GM18861 (cell line): ENCODE results near the gene SRGAP3.

Source experiments
- ATAC-seq: cut with Tn5 transposase; IDR thresholded peaks from one replicate; pipeline ENCODE4 v1.9.1; 2021; ENCODE audit not compliant: unreplicated experiment

Gene SRGAP3

GRCh38 chr3:9180764-9181117 lies 68.7 kb downstream of the SRGAP3 start:
- no peak for ATAC-seq

DNA sequence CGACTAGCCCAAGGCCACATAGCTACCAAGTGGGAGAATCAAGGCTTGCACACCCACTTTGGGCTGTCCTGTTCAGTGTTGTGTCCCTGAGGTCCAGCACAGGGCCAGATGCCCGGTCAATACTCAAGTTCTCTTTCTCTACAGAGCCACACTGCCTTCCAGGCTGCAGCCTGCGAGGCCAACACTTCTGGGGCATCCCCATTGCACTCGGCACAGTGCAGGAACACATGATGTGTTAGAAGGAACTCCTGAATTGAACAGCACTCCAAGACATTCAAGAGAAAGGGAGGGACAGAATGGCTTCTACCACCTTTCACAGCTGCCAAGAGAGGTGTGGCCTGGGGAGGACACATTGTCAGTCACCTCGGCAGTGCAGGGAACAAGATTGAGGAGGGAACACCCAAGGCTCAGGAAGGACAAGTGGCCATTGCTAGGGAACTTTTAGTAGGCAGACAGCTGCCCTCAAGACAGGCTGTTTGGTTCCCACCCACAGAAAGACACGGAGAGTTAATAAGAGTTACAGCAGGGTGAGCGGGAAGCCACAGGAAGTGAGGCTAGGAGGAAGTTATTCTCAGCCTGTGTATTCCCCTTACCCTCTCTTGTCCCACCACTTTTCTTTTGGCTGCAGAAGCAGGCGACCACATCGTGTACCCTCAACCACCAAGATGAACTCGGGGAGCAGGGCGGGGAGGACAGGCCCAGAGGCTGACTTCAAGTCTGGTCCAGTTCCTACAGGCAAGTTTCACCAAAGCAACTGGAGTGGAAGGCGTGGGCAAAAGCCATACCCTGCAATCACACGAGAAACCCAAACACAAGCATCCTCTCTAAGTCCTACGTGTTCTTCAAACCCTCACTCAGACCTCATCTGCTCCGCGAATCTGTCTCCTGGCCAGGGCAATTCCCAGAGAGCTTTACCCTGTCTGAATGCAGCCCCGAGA lies 69.4 kb downstream of the SRGAP3 start:
- peak; percentile 56 for ATAC-seq

- ATAC-seq = no peak
Observed at GRCh38 chr3:9178697-9179096, 70.7 kb downstream of the SRGAP3 start.

DNA sequence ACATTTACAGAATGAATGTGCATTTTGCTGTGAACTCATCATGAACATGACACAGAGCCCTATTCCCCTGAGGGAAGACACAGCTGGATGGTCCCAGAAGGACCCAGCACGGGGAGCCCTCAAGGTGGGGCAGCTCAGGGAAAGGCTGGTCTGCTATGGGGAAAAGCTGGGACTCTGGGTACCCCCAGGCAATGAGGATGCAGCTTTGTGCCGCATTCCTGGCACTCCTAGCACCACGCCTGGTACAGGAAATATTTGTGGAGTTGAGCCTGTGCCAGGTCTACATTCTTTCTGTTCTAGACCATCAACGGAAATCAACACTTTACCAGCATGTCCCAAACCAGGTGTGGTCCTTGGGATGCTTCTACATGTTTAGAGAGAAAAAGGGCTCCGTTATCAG lies 74.0 kb downstream of the SRGAP3 start:
- no peak for ATAC-seq

DNA sequence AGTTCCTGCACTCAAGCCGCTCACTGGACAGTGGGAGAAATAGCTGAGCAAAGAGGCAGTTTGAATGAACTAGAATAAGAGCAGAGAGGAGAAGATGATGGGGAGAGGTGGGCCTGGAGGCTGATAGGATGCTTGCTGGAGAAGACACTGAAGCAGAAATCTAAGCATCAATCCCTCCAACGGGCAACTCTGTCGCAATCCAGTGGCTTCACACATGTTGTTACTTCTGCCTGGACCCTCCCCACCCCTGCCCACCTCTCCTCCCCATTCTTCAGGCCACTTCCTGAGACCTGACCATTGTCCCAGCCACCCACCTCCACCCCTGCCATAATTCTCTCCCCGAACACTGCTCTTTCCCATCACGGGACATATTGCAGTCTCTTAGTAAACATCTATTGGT lies 76.0 kb downstream of the SRGAP3 start:
- no peak for ATAC-seq

GRCh38 chr3:9172851-9173321 lies 76.6 kb downstream of the SRGAP3 start:
- ATAC-seq = no peak

- no peak for ATAC-seq
Observed at GRCh38 chr3:9170851-9171160, 78.6 kb downstream of the SRGAP3 start.

DNA sequence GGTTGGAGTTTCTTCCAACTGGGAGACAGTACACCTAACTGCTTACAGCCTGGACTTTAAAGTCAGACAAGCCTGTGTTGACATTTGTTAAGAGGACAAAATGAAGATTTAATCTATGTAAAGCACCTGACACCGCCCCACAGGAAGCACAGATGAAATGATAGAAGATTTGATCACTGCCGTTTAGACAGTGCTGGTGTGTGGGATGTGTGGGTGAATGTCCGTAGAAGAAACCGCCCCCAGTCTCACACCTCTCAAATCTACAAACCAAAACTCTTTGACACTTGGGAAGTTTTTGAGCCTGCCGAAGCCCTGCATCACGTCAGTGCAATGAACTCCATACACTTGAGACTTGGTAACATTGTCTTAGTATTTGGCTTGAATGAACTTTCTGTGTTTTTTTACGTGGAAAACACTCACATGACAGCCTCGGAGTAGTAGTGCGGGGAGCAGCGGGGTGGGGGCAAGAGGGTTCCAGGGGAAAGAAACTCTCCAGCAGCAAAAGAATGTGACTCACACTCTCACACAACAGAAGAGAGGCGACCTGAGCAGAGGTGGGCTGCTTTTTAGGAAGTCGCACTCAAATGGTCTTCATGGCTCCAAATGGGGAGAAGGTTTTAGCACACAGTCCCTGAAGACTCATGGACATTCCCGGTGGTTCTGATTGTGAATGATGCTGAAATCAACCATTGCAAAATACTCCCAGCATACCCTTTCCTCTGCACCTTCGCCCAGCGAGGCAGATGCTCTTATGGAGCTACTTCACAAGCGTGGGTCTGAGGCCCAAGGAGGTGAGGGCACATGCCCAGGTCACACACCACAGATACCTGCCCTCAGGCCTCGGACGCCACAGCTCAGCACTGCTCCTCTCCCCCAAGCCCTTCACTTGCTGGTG lies 79.2 kb downstream of the SRGAP3 start:
- no peak for ATAC-seq

GRCh38 chr3:9169326-9169725 lies 80.1 kb downstream of the SRGAP3 start:
- no peak for ATAC-seq

DNA sequence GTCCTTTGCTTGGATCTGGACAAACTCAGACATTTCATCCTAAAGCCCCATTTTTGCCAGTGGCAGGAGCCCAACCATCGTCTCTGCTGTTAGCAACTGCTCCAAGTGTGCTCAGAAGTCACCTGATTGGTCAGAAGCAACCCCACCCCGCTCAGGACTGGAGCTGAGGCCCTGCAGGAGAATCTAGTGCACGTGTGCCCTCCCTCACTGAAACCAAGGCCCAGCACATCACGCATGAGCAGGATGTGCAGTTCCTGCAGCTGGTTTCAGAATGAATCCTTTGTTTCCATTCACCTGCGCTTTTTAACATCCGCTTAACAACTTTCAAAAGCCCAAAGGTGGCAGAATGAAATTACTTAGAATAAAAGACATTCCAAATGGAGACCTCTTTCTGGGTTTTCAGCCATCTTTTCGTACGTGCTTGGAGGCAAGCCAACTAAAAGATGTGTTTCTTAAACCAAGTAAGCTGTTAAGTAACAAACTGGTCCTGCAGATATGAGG lies 81.2 kb downstream of the SRGAP3 start:
- ATAC-seq = peak; percentile 99

DNA sequence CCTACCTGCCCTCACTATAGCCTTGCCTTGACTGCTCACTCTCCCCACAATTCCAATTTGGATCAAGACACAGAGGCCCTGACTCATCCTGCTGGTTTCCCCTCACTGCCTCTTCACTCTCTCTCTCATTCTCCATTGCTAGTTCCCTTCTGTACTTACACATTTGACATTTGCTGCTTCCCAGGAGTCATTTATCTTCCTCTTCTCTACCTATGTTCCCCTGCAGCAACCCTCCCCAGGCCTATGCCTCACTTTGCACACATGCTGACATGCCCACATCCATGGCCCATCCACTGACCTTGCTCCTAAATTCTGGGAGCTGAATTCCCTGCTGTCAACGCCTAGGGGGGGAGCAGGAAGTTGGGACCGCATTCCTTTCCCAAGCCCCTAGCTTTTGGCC lies 82.2 kb downstream of the SRGAP3 start:
- no peak for ATAC-seq

DNA sequence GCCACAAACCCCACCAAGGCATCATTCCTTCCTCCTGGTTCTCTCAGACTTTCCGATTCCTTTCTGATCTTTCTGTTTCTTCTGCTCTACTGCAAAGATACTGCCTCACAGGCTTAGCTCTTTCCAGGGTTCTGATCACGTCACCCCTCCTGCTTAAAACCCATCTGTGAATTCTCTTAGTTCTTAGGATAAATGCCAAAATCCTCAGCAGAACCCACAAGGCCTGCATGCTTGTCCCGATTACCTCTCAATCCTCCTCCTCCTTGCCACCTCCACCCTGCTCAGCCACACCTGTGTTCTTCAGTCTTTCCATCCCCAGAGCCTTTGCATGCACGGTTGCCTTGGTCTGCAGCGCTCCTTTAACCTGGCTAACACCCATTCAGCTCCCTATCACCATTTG lies 84.0 kb downstream of the SRGAP3 start:
- no peak for ATAC-seq

GRCh38 chr3:9163289-9163688 lies 86.2 kb downstream of the SRGAP3 start:
- ATAC-seq = no peak

DNA sequence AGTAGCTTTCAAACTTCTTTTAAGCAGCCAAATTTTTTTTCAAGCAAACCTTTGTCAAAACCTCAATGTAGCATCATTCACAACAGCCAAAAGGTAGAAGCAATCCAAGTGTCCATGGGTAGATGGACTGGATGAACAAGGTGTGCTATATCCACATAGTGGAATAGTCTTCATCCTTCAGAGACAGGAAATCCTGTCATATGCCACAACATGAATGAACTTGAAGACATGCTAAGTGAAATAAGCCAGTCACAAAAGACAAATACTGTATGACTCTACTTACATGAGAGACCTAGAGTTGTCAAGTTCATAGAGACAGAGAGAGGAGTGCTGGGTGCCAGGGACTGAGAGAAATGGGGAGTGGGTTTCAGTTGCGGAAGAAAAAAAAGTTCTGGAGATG lies 87.6 kb downstream of the SRGAP3 start:
- no peak for ATAC-seq

GRCh38 chr3:9161298-9161697 lies 88.1 kb downstream of the SRGAP3 start:
- no peak for ATAC-seq

DNA sequence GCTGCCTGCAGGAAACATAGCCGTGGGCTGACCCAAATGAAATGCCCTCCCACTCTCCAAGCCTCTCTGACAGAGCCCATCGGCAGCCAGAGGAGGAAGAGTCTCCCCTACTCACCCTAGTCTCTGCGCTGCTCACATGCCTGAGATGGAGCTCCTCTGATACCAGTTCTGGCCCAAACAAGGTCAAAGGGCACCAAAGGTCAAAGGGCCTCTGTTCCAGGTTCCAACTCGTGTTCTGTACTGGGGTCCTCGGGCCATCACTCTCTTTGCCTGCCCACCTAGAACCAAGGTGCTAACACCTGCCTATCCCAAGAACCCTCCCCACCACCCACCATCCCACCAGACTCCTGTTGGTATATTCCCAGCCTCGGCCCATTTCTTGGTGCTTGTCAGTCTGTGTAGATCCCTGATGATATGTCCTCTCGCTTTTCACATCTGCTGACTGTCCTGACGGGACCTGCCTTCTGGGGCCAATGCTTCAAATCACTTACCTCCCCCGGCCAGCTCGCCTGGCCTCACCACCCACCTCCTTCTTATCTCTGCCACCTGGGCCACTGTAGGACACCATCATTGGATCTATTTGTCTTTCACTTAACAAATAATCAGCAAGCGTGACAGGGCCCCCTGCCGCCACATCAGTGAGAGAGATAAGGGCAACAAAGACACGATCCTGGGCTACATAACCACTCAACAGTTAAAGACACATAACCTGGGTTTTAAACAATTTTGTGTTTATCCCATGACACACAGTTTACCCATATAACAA lies 90.4 kb downstream of the SRGAP3 start:
- no peak for ATAC-seq

DNA sequence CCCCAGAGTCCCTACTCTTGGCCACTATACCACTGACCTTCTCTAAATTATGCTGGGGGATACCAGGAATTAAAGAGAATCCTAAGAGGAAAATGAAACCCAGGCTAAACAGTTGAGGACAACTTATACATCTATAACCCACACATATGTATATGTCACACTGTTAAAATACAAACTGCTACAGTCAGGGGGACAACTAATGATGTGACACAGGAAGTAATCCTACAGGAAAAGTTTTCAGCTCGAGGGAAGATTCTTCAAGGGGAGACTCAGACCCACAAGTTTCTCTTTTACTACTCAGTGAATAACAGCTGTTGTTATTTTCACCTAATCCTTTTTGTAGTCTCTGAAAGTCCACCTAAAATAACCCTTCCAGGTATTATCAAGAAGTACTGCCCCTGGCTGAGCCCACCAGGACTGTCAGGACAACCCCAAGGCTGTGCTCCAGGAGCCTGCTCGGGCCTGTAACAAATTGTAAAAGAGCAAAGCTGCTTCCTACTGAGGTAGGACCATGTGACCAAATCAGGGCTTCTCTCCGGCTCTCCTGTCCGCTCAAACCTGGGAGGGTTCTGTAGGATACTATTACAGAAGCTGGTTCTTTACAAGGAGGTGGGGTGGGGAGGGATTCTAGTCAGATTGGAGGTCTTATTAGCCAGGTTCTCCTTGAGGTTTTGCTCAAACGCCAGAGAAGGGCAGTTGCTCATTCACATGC lies 91.6 kb downstream of the SRGAP3 start:
- ATAC-seq = no peak

- no peak for ATAC-seq
Observed at GRCh38 chr3:9156604-9157003, 92.8 kb downstream of the SRGAP3 start.

DNA sequence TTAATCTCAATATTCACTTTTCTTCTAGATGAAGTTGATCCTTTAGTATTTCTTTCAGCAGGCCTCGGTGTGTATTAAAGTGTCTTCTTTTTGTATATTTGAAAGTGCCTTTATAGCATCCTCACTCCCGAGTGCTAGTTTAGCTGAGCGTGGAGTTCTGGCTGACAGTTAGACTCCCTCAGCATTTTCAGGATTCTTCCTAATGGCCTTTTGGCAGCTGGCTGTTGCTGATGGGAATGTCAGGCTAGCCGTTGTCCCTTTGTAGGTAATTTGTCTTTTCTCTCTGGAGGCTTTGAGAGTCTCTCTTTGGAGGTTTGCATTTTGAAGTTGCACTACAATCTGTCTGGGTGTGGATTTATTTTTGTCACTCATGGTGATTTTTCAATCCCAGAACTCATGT lies 94.4 kb downstream of the SRGAP3 start:
- ATAC-seq = no peak

DNA sequence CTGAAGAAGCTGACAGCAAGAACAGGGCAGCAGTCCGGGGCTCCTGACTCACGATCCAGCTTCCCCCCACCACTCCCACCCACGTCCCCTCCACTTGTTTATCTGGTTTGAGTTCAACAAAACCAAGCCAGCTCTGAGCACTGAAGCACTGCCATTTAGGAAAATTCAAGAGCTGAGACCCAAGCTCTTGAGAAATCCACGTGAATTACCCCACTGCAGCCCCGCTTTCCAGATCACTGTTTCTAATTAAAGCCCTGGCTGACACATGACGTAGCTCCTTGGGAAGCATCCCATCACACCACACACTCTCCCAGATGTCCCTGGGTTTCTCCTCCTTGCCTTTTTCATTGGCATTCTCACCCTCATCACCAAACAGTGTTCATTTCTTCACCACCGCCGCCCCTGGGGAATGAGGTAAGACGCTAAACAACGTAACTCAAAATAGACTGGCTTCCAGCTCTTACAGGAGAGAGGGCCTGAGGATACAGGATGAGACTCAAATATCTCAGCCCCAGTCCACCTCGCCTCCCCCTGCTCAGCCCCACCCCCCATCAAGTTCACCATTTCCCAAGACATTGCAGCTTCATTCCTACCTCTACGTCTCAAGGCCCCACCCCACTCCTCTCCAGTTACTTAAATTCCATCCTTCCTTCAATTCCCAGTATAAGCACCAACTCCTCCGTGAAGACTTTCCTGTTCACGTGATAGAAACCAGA lies 95.4 kb downstream of the SRGAP3 start:
- no peak for ATAC-seq
